ENCODE data around the gene ANKRA2.
"Not testable (repeated sequence)": the region's sequence is repeated elsewhere in the genome, so short reads cannot be mapped to it uniquely, and the experiment has no call there.

The ANKRA2 gene

DNA sequence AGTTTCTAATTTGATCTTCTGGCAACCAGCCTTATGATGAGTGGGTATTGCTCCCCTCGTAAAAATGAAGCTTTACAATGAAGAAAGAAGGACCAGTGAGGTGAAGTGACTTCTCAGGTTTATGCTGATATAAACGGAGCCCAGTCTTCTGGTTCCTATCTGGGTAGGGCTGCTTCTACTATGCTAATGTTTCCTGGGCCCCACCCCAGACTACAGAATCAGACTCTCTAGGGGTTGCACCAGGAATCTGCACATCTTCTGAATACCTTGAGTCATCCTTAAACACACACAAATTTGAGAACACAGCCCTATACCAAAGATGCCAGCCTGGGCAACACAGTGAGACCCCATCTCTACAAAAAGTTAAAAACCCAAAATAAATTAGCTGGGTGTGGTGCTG, 51.0 kb downstream of the ANKRA2 start:
- TF ChIP-seq JUND (IDR thresholded peaks at IDR 0.05; ENCODE audit: low read depth), result no peak
- in situ Hi-C loops (cut with HindIII; ENCODE audit: low pct_unique_long_range_greater_than_20kb, low sequenced_read_pairs), result no loop called here
- no peak for DNase-seq (ENCODE audit: low read depth in 1 of 2, low spot score in 1 of 2)

DNA sequence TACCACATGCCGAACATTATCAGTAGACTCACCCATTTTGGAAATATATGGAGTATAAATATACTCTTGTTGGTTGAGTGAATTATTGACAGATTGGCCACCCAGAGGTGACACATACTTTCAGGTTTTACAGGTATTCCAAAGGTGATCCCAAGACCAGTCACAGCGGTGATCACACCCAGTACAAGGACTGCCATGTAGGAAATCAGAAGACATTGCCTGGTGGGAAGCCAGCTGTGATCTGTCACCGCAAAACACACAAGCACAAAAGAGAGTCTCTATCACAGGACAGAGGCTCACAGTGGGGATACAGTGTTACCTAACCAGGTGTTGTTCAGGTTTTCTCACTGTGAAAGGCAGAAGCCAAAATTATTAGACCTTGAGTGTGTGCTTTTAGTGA, 51.4 kb downstream of the ANKRA2 start:
- TF ChIP-seq JUND (IDR thresholded peaks at IDR 0.05; ENCODE audit: low read depth), result no peak
- peak in 1 of 2 experiments; percentile 38 for DNase-seq (ENCODE audit: low read depth in 1 of 2, low spot score in 1 of 2)
- in situ Hi-C loops (cut with HindIII; ENCODE audit: low pct_unique_long_range_greater_than_20kb, low sequenced_read_pairs), result no loop called here

DNA sequence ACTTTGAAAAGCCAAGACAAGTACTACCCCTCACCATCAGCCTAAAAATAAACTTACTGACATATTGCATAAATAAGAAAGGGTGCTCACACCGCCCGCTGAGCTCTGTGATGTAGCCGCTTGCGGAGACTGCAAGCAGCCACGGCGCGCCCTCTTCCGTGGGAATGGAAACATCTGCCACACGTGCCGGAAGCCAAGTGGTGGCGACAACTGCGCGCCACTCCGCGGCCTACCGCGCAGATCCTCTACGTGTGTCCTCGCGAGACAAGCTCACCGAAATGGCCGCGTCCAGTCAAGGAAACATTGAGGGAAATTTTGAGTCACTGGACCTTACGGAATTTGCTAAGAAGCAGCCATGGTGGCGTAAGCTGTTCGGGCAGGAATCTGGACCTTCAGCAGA, 56.9 kb downstream of the ANKRA2 start:
- in situ Hi-C loops (cut with HindIII; ENCODE audit: low pct_unique_long_range_greater_than_20kb, low sequenced_read_pairs), result not testable (repeated sequence)

DNA sequence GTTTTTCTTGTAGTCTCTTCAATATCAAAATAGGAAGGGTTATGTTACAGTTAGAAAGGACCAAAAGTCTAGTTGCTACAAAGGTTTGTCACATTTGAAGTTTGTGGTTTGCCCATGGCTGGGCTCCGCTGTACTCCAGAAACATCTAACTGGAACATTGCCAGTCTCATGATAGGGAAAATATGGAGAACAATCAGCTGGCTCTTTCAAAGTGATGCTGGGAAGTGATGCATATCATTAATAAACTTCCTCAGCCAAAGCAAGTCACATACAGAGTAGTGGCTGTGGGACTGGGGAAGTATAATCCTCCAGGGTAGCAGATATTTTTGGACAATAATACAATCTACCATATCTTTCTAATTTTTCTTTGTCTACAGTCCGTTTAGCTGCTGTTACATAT, 58.4 kb downstream of the ANKRA2 start:
- no peak for TF ChIP-seq JUND (IDR thresholded peaks at IDR 0.05; ENCODE audit: low read depth)
- no peak for DNase-seq (ENCODE audit: low read depth in 1 of 2, low spot score in 1 of 2)
- in situ Hi-C loops (cut with HindIII; ENCODE audit: low pct_unique_long_range_greater_than_20kb, low sequenced_read_pairs), result no loop called here

More for the DNA sequence above, 56.9 kb downstream of the ANKRA2 start:
- not testable (repeated sequence) for DNase-seq (ENCODE audit: low read depth in 1 of 2, low spot score in 1 of 2)

DNA sequence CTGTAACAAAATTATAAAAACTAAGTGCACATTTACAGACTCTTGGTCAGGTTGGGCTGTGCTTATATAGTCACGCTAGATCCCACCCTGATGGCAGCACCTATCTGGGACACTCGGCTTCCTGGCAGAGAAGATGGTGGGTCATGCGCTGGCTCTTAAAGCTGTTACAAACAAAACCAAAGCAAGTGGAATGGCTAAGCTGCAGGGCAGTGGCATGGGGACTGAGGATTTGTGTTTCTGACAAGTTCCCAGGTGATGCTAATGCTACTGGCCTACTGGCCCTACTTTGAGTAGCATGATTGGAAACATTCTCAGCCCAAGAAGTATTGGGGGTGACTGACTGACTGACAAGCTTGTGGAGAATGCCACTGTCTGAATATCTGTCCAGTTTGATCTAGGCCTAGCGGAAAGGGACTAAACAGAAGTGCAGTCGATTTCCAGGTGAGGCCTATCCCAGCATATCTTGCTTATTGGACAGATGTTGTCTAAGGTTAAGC, 58.9 kb downstream of the ANKRA2 start:
- DNase-seq (ENCODE audit: low read depth in 1 of 2, low spot score in 1 of 2), result no peak
- no peak for TF ChIP-seq JUND (IDR thresholded peaks at IDR 0.05; ENCODE audit: low read depth)
- in situ Hi-C loops (cut with HindIII; ENCODE audit: low pct_unique_long_range_greater_than_20kb, low sequenced_read_pairs), result no loop called here
